ENCODE measurements around the gene VWC2L. TPM values are rescaled to one million over a fixed set of nuclear protein-coding genes. Genes with fewer than 3 reads are reported as not detected.

VWC2L gene
- total RNA-seq, 4 donors from 2014 or later = 0.32 TPM; not detected in 3

GRCh38 chr2:214484701-214485100, 73.8 kb downstream of the VWC2L start:
- H3K27me3 ChIP-seq = no peaks in the 10 kb centered on the region
- no peaks in the 10 kb centered on the region for H3K36me3 ChIP-seq
- 66 to 75% methylated on average over 2 of the region's 2 CpGs for WGBS, 2 donors (ENCODE audit: low coverage in 1 of 2)
- TF ChIP-seq EP300 (IDR thresholded peaks at IDR 0.05; ENCODE audit: low read depth) (no peak), POLR2A (IDR thresholded peaks at IDR 0.05) (no peak), CTCF (IDR thresholded peaks at IDR 0.05) (no peak), POLR2AphosphoS5 (IDR thresholded peaks at IDR 0.05) (no peak)
- no peak overlapping the region for H3K27ac ChIP-seq
- in situ Hi-C loops (cut with MboI; ENCODE audit: low pct_ligation_motif_present in 1 of 4, low pct_unique_long_range_greater_than_20kb in 1 of 4, low sequenced_read_pairs in 3 of 4) (no loop called here), intact Hi-C loops (cut with DNase I; ENCODE audit: low total_unique reads) (no loop called here)
- DNase-seq = no peak
- no peaks in the 10 kb centered on the region for H3K9me3 ChIP-seq
- no peak overlapping the region for H3K4me3 ChIP-seq
- H3K4me1 ChIP-seq = no peaks in the 10 kb centered on the region

GRCh38 chr2:214489181-214489580, 78.3 kb downstream of the VWC2L start:
- 67 to 75% methylated on average over 2 of the region's 2 CpGs for WGBS, 2 donors (ENCODE audit: low coverage in 1 of 2)
- H3K27me3 ChIP-seq = no peaks in the 10 kb centered on the region
- H3K27ac ChIP-seq = no peak overlapping the region
- no peak for DNase-seq
- in situ Hi-C loops (cut with MboI; ENCODE audit: low pct_ligation_motif_present in 1 of 4, low pct_unique_long_range_greater_than_20kb in 1 of 4, low sequenced_read_pairs in 3 of 4) (no loop called here), intact Hi-C loops (cut with DNase I; ENCODE audit: low total_unique reads) (no loop called here)
- TF ChIP-seq EP300 (IDR thresholded peaks at IDR 0.05; ENCODE audit: low read depth) (no peak), CTCF (IDR thresholded peaks at IDR 0.05) (no peak), POLR2A (IDR thresholded peaks at IDR 0.05) (no peak), POLR2AphosphoS5 (IDR thresholded peaks at IDR 0.05) (no peak)
- H3K4me1 ChIP-seq = no peaks in the 10 kb centered on the region
- H3K36me3 ChIP-seq = no peaks in the 10 kb centered on the region
- H3K4me3 ChIP-seq = no peak overlapping the region
- H3K9me3 ChIP-seq = no peaks in the 10 kb centered on the region

GRCh38 chr2:214489702-214490101, 78.8 kb downstream of the VWC2L start:
- Histone ChIP-seq H3K27ac (no peak overlapping the region), H3K36me3 (no peaks in the 10 kb centered on the region), H3K9me3 (no peaks in the 10 kb centered on the region), H3K4me3 (no peak overlapping the region), H3K27me3 (no peaks in the 10 kb centered on the region), H3K4me1 (no peaks in the 10 kb centered on the region)
- TF ChIP-seq CTCF (IDR thresholded peaks at IDR 0.05) = no peak
- TF ChIP-seq POLR2A (IDR thresholded peaks at IDR 0.05) = no peak
- TF ChIP-seq POLR2AphosphoS5 (IDR thresholded peaks at IDR 0.05) = no peak
- no peak for TF ChIP-seq EP300 (IDR thresholded peaks at IDR 0.05; ENCODE audit: low read depth)
- intact Hi-C loops (cut with DNase I; ENCODE audit: low total_unique reads) (no loop called here), in situ Hi-C loops (cut with MboI; ENCODE audit: low pct_ligation_motif_present in 1 of 4, low pct_unique_long_range_greater_than_20kb in 1 of 4, low sequenced_read_pairs in 3 of 4) (no loop called here)
- DNase-seq = no peak
- WGBS, 2 donors (ENCODE audit: low coverage in 1 of 2) = 54 to 56% methylated on average over 2 of the region's 2 CpGs

- Histone ChIP-seq H3K4me1 (no peaks in the 10 kb centered on the region), H3K36me3 (no peaks in the 10 kb centered on the region), H3K27me3 (no peaks in the 10 kb centered on the region), H3K27ac (no peak overlapping the region), H3K9me3 (no peaks in the 10 kb centered on the region), H3K4me3 (no peak overlapping the region)
- DNase-seq = no peak
- intact Hi-C loops (cut with DNase I; ENCODE audit: low total_unique reads) (no loop called here), in situ Hi-C loops (cut with MboI; ENCODE audit: low pct_ligation_motif_present in 1 of 4, low pct_unique_long_range_greater_than_20kb in 1 of 4, low sequenced_read_pairs in 3 of 4) (no loop called here)
- WGBS, 2 donors (ENCODE audit: low coverage in 1 of 2) = 81 to 100% methylated on average over 2 to 3 of the region's 3 CpGs
- TF ChIP-seq POLR2AphosphoS5 (IDR thresholded peaks at IDR 0.05) = no peak
- no peak for TF ChIP-seq EP300 (IDR thresholded peaks at IDR 0.05; ENCODE audit: low read depth)
- no peak for TF ChIP-seq POLR2A (IDR thresholded peaks at IDR 0.05)
- TF ChIP-seq CTCF (IDR thresholded peaks at IDR 0.05) = no peak
Measured at GRCh38 chr2:214492152-214492551, 81.3 kb downstream of the VWC2L start.

All from transverse colon (tissue), 4 donors.